ENCODE measurements around the gene AQR. TPM values are rescaled to one million over a fixed set of nuclear protein-coding genes. Genes with fewer than 3 reads are reported as not detected.

Gene AQR
- total RNA-seq, 1 experiment from 2014 or later: 30.7 TPM

DNA sequence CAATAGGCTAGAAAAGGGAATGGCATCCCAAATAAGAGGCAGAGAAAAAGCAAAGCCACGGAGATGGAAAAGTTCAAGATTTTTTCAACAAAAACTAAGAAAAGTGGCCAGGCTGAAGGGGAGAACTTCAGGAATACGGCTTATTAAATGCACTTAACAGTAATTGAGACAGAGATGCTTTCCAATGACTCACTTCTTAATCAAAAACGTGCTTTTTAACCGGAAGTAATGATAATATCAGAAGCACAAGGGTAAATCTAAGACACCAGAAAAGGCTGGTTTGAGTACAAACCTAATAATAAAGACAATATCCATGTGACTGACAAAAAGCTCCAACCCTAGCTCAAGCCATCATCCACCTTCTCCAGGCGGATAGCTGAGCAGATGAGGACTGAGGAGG, 149.4 kb downstream of the AQR start:
- H3K4me3 ChIP-seq (replicated peaks in 1 of 2; ENCODE audit: low read depth in 1 of 2, low read length in 2 of 2): no peak overlapping the region
- DNase-seq (ENCODE audit: low read depth, low spot score) (no peak), ATAC-seq (no peak)
- no peaks in the 10 kb centered on the region for H4K20me1 ChIP-seq (ENCODE audit: insufficient read depth)
- no peak overlapping the region for H3K4me2 ChIP-seq (ENCODE audit: low read length)
- POLR2A ChIA-PET: no interaction called here
- no peaks in the 10 kb centered on the region for H3K9me2 ChIP-seq (ENCODE audit: insufficient read depth)
- H3K9ac ChIP-seq (ENCODE audit: low read length): no peak overlapping the region
- no peaks in the 10 kb centered on the region for H3K36me3 ChIP-seq (ENCODE audit: control insufficient read depth in 1 of 2, insufficient read depth in 2 of 2, low read length in 2 of 2)
- intact Hi-C loops (cut with micrococcal nuclease): no loop called here
- TF ChIP-seq, protein P1, sequence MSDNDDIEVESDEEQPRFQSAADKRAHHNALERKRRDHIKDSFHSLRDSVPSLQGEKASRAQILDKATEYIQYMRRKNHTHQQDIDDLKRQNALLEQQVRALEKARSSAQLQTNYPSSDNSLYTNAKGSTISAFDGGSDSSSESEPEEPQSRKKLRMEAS (IDR thresholded peaks at IDR 0.05): no peak
- TF ChIP-seq TCF7L2 (IDR thresholded peaks at IDR 0.05; ENCODE audit: borderline replicate concordance, extremely low read depth, insufficient read depth, insufficient read length): no peak
- TF ChIP-seq CTCF (IDR thresholded peaks at IDR 0.05 in 2 of 3, conservative IDR thresholded peaks at IDR 0.05 in 1 of 3; ENCODE audit: borderline replicate concordance in 1 of 3, insufficient read depth in 1 of 3, low read depth in 2 of 3, low read length in 2 of 3): no peak
- no peak for TF ChIP-seq FOSL1 (IDR thresholded peaks at IDR 0.05; ENCODE audit: low read depth)
- TF ChIP-seq POLR2AphosphoS5 (IDR thresholded peaks at IDR 0.05; ENCODE audit: low read depth, low read length): no peak
- TF ChIP-seq SIN3A (IDR thresholded peaks at IDR 0.05; ENCODE audit: low read depth): no peak
- TF ChIP-seq RAD21 (IDR thresholded peaks at IDR 0.05; ENCODE audit: low read depth): no peak
- TF ChIP-seq CEBPB (IDR thresholded peaks at IDR 0.05; ENCODE audit: low read depth): no peak
- TF ChIP-seq, protein P2, sequence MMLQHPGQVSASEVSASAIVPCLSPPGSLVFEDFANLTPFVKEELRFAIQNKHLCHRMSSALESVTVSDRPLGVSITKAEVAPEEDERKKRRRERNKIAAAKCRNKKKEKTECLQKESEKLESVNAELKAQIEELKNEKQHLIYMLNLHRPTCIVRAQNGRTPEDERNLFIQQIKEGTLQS (IDR thresholded peaks at IDR 0.05): no peak
- TF ChIP-seq EZH2 (IDR thresholded peaks at IDR 0.05): no peak
- no peak for TF ChIP-seq ZFX (IDR thresholded peaks at IDR 0.05)
- TF ChIP-seq SRF (IDR thresholded peaks at IDR 0.05; ENCODE audit: low read depth): no peak
- no peak for TF ChIP-seq CBX3 (IDR thresholded peaks at IDR 0.05; ENCODE audit: low read depth)
- no peak for TF ChIP-seq YY1 (IDR thresholded peaks at IDR 0.05; ENCODE audit: extremely low read depth, insufficient replicate concordance, low read depth, low read length)
- no peak for TF ChIP-seq SP1 (IDR thresholded peaks at IDR 0.05; ENCODE audit: low read depth)
- no peak for TF ChIP-seq EGR1 (IDR thresholded peaks at IDR 0.05; ENCODE audit: low read depth)
- no peaks in the 10 kb centered on the region; the same call in 1 of the 2 replicates for H3K27me3 ChIP-seq (ENCODE audit: insufficient read depth, low read length)
- no peak overlapping the region for H2AFZ ChIP-seq (ENCODE audit: low read depth, low read length, poor library complexity, severe bottlenecking)
- H3K27ac ChIP-seq (ENCODE audit: low read depth, low read length): no peak overlapping the region
- H3K9me3 ChIP-seq (ENCODE audit: control insufficient read depth in 1 of 2, insufficient read depth in 1 of 2, low read depth in 1 of 2, low read length in 2 of 2): no peaks in the 10 kb centered on the region
- RAD21 ChIA-PET (ENCODE audit: low non-redundant PET in 1 of 2, low total read pairs in 2 of 2, uncharacterized antibody in 2 of 2, unreplicated experiment in 2 of 2): interaction anchor here in 1 of 2 experiments (0.7 kb wide), 1 partner anchor 112 kb away, joined by 3 read pairs; no protein-coding TSS in a partner anchor
- no peaks in the 10 kb centered on the region for H3K79me2 ChIP-seq (ENCODE audit: insufficient read depth, low read length)
- BruUV-seq (replicated peaks): no TSS peak
- no peaks in the 10 kb centered on the region for H3K4me1 ChIP-seq (ENCODE audit: control insufficient read depth in 1 of 2, insufficient read depth in 2 of 2, low read length in 2 of 2)
- CTCF ChIA-PET: no interaction called here
